Measurements from ENCODE around the gene ALDH3B2.
"Not testable (repeated sequence)": the region's sequence is repeated elsewhere in the genome, so short reads cannot be mapped to it uniquely, and the experiment has no call there.

ALDH3B2 gene

DNA sequence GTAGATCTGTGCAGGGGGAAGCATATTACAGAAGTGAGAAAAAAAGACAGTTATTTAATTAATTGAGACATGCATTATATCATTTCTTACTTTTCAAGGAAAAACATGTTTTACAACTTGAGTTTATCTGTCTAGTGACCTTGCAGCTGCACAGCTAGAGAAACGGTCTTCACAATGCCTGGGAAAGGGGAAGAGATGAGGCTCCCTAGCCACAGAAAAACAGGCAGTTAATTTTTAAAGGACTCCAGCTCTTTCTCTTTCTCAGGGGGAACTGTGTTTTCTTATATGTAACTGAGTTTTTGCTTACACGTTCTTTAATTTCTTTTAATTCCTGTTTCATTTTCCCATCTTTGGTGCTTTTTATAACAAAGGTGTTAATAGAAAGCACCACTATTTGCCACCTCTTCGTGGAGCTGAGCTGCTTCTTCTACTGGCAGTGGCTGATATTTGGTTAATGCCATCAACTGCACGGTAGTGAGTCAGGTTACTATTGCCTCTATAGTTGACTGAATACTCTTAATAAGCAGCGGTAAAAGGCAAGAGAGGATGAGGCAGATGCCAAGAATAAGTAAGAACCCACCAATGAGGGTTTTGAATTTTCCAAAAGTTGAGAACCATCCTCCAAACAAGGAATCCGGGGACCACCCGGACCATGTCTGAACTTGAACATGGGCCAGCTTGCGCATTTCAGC is 11.4 kb upstream of the ALDH3B2 start:
- H3K4me3 ChIP-seq (ENCODE audit: low read depth, low read length): not testable (repeated sequence)

DNA sequence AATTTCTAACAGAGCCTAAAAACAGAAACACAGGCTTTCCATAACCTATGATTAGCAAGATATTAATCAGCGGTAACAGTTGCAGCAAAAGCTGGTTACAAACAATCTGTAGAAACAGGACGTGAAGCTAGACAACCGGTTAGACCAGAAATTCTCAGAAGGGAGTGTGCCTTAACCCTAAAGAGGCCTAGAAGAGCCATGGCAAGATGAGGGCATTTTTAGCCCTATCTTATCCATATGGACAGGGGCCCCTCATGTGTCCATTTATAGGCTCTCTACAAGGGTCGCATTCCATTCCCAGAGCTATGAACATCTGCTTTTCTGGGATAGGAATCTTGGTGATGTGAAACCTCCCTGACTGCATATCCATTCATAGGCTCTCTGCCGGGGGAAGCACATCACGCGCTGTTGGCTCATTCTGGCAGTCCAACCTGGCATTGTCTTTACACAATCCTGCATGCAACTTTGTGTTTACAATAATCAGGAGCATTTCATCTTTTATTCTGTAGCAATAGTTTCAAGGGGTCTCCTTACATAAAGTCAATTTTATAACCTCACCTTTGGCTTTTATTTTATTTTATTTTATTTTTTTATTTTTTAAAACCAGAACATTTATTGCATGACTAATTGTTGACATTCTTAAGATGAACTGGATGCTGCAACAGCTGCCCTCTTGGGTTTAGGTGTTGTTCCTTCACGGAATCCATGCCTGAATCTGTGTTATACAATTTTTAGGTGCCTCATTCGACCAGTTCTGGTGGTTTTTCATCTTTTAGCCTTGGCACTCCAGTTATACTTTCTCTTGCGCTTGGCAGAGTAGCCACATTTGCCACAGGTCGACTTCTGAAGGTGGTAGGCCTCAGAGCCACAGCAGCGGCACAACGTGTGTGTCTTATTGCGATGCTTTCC is 8.0 kb upstream of the ALDH3B2 start:
- not testable (repeated sequence) for H3K4me3 ChIP-seq (ENCODE audit: low read depth, low read length)

GRCh38 chr11:67680696-67681470 is 6.5 kb upstream of the ALDH3B2 start:
- H3K4me3 ChIP-seq (ENCODE audit: low read depth, low read length): no peak overlapping the region

GRCh38 chr11:67675058-67675747 is 780 bp upstream of the ALDH3B2 start:
- H3K4me3 ChIP-seq (ENCODE audit: low read depth, low read length): no peak overlapping the region

GRCh38 chr11:67673902-67674301 is 521 bp downstream of the ALDH3B2 start:
- no peak overlapping the region for H3K4me3 ChIP-seq (ENCODE audit: low read depth, low read length)

- H3K4me3 ChIP-seq (ENCODE audit: low read depth, low read length): no peak overlapping the region
Measured at GRCh38 chr11:67673358-67673757, 1.1 kb downstream of the ALDH3B2 start.

DNA sequence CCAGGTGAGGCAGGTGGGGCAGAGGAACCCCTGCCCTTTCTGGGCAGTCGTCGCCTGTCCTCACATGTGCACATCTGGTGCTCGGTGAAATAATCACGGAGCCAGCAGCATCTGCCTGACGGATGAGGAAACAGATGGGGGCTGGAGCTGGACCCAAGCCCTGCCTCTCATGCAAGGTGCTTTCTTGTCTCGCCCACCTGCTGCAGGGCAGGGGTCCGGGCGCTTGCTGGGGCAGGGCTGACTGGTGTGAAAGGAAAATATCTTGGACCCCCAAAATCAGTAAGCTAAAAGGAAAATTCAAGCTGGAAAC is 3.3 kb downstream of the ALDH3B2 start:
- no peak overlapping the region for H3K4me3 ChIP-seq (ENCODE audit: low read depth, low read length)

DNA sequence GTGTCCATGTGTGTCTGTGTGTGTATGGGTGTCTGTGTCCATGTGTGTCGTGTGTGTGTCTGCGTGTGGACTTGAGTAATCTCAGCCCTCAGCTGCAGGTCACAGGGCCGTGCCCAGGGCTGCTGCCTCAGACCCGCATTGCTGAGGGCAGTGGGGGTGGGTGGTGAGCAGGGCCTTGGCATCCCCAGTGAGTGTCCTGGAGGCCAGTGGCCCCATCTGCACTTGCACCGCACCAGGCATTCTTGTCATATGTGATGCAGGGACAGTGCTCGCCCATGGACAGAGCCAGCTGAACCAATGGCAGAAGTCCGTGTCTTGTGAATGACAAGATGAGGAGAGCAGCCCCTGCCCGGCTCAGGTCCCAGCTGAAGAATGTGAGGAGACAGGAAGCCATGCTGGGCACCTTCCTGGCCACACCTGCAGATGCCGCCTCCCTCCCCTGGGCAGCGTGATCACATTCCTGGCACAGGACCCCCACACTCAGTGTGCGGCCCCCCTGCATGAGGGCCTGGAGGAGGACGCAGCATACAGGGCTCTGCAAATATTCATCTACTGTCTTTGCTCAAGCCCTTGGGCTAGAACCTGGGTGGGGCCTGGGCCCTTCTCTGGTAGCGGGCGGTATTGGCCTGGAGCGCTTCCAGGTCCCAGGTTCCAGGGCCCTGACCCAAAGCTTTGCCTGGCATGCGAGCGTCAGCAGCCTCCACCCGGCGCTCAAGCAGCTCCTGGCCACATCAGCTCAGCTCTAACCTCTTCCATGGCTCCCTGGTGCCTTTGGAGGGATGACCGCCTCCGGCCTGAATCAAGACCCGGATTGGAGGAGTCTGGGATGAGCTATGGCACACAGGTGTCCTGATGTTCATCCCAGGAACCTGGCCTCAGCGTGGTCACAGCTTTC is 3.9 kb downstream of the ALDH3B2 start:
- no peak overlapping the region for H3K4me3 ChIP-seq (ENCODE audit: low read depth, low read length)

GRCh38 chr11:67668192-67668551 is 6.3 kb downstream of the ALDH3B2 start:
- no peak overlapping the region for H3K4me3 ChIP-seq (ENCODE audit: low read depth, low read length)

DNA sequence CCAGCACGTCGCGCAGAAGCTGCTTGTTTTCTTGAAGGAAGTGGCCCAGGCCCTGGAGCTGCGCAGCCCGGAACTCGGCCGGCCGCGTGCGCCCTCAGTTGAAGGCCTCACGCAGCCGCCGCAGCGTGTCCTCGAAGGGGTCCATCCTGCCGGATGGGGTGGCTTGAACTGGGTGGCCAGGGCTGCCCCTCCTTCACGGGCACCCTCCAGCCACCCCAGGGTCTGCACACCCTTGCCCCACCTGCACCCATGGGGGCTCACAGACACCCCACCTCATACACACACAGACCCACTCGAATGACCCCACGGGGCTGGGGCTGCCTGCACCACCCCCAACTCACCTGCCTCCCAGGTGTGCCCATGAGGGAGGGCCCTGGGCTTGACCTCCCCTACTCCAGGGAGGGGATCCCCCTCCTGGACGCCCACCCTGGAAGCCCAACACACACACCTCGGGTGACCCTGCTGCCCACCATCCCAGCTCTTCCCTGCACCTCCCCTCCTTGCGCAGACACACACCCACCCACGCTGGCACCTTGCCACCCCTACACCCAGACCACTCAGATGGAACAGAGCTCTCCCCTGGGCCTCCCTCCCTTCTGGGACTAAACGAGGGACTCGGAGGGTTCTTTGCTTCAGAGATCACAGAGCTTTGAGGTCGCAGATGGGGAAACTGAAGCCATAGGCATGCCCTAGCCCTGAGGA is 6.8 kb downstream of the ALDH3B2 start:
- H3K4me3 ChIP-seq (ENCODE audit: low read depth, low read length): no peak overlapping the region

- no peak overlapping the region for H3K4me3 ChIP-seq (ENCODE audit: low read depth, low read length)
Measured at GRCh38 chr11:67666676-67667489, 7.5 kb downstream of the ALDH3B2 start.

DNA sequence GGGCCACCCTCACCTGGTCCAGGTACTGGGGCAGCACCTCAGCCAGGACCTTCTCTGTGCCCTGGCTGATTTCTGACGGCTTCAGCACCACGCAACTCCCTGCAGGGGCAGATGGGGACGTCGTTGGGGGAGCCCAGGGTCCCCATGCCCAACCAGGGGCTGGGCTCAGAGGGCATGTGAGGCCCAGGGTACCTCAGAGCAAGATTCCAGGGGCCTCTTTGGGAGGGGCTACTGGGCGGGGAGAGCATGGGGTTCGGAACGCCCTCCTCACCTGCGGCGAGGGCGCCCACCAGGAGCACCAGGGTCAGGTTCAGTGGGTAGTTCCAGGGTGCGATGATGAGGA is 8.1 kb downstream of the ALDH3B2 start:
- H3K4me3 ChIP-seq (ENCODE audit: low read depth, low read length): no peak overlapping the region

GRCh38 chr11:67665541-67666302 is 8.7 kb downstream of the ALDH3B2 start:
- no peak overlapping the region for H3K4me3 ChIP-seq (ENCODE audit: low read depth, low read length)

- H3K4me3 ChIP-seq (ENCODE audit: low read depth, low read length): no peak overlapping the region
Measured at GRCh38 chr11:67664696-67665540, 9.5 kb downstream of the ALDH3B2 start.

DNA sequence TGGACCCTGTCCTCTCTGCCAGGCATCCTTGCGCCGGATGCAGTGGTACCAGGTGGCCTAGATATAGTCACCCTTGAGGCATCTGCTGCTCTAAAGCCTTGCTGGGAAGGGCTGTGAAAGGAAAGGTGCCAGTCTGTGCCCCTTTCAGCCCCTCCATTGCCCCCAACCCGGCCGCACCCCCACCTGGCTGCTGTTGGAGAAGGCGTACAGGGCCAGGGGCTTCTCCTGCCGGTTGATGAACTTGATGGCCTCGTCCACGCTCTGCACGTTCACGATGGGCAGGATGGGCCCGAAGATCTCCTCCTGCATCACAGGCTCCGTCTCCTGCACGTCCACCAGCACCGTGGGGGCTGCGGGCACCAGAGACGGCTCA is 10.2 kb downstream of the ALDH3B2 start:
- no peak overlapping the region for H3K4me3 ChIP-seq (ENCODE audit: low read depth, low read length)

- no peak overlapping the region for H3K4me3 ChIP-seq (ENCODE audit: low read depth, low read length)
Measured at GRCh38 chr11:67663532-67664212, 10.8 kb downstream of the ALDH3B2 start.

Measured in iPS-11a (cell line).